ENCODE results near the gene FAM120A. TPM values are rescaled to one million over a fixed set of nuclear protein-coding genes. Genes with fewer than 3 reads are reported as not detected.

The FAM120A gene
- total and polyA plus RNA-seq, 9 donors, result 37.9 to 130 (median 78.9) TPM

DNA sequence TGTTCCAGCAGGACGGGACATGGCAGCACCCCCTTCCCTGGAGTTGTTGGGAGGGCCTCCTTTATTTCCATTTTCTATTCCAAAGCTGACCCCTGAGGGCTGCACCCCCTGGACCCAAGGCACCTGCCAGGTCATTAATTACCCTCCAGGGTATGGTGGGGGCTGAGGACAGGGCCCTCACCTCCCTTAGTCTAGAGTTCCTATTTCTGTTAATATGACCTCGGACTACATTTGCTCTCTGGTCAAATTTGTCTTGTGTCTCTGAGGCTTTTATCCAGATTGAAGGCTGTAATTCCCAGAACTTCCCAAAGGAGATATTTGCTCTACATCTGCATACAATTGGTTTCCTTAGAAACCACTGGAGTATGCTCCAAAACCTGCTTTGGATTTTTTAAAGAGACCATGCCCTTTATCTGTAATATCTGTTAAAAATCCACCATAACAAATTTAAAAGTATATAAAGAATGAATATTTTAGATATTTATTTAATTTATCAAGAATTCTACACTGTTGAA lies 141.7 kb downstream of the FAM120A start:
- intact Hi-C loops (cut with DNase I), result no loop called here
- H3K4me1 ChIP-seq (ENCODE audit: insufficient read depth), result peaks cover 7% of the 10 kb centered on the region
- DNase-seq, result no peak

GRCh38 chr9:93594041-93594756 lies 142.7 kb downstream of the FAM120A start:
- intact Hi-C loops (cut with DNase I), result no loop called here
- no peak for TF ChIP-seq EP300 (IDR thresholded peaks at IDR 0.05)
- TF ChIP-seq POLR2A (IDR thresholded peaks at IDR 0.05), result no peak
- TF ChIP-seq, protein P1, sequence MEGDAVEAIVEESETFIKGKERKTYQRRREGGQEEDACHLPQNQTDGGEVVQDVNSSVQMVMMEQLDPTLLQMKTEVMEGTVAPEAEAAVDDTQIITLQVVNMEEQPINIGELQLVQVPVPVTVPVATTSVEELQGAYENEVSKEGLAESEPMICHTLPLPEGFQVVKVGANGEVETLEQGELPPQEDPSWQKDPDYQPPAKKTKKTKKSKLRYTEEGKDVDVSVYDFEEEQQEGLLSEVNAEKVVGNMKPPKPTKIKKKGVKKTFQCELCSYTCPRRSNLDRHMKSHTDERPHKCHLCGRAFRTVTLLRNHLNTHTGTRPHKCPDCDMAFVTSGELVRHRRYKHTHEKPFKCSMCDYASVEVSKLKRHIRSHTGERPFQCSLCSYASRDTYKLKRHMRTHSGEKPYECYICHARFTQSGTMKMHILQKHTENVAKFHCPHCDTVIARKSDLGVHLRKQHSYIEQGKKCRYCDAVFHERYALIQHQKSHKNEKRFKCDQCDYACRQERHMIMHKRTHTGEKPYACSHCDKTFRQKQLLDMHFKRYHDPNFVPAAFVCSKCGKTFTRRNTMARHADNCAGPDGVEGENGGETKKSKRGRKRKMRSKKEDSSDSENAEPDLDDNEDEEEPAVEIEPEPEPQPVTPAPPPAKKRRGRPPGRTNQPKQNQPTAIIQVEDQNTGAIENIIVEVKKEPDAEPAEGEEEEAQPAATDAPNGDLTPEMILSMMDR (IDR thresholded peaks at IDR 0.05), result no peak
- Histone ChIP-seq H3K4me3 (no peak overlapping the region), H3K9me3 (no peaks in the 10 kb centered on the region), H3K27me3 (no peaks in the 10 kb centered on the region), H3K27ac (no peak overlapping the region), H3K4me1 (ENCODE audit: insufficient read depth) (peaks cover 3% of the 10 kb centered on the region), H3K36me3 (no peaks in the 10 kb centered on the region)
- DNase-seq, result peak in 1 of 5 donors; percentile 15
- WGBS, 3 donors, result 66 to 77% (median 71%) methylated on average over 9 of the region's 9 CpGs

More for the DNA sequence above, 141.7 kb downstream of the FAM120A start:
- 79 to 92% (median 89%) methylated on average over 2 of the region's 2 CpGs for WGBS, 3 donors
- Histone ChIP-seq H3K36me3 (no peaks in the 10 kb centered on the region), H3K9me3 (no peaks in the 10 kb centered on the region), H3K27ac (no peak overlapping the region), H3K27me3 (no peaks in the 10 kb centered on the region), H3K4me3 (no peak overlapping the region)
- TF ChIP-seq, protein P1 (IDR thresholded peaks at IDR 0.05), result no peak
- no peak for TF ChIP-seq POLR2A (IDR thresholded peaks at IDR 0.05)
- TF ChIP-seq EP300 (IDR thresholded peaks at IDR 0.05), result no peak

GRCh38 chr9:93595461-93595860 lies 144.0 kb downstream of the FAM120A start:
- peaks cover 3% of the 10 kb centered on the region for H3K4me1 ChIP-seq (ENCODE audit: insufficient read depth)
- TF ChIP-seq POLR2A (IDR thresholded peaks at IDR 0.05), result no peak
- no peaks in the 10 kb centered on the region for H3K9me3 ChIP-seq
- no peak for DNase-seq
- no peak overlapping the region for H3K4me3 ChIP-seq
- 87 to 95% (median 92%) methylated on average over 5 of the region's 5 CpGs for WGBS, 3 donors
- H3K27me3 ChIP-seq, result no peaks in the 10 kb centered on the region
- no peaks in the 10 kb centered on the region for H3K36me3 ChIP-seq
- intact Hi-C loops (cut with DNase I), result no loop called here
- no peak overlapping the region for H3K27ac ChIP-seq

DNA sequence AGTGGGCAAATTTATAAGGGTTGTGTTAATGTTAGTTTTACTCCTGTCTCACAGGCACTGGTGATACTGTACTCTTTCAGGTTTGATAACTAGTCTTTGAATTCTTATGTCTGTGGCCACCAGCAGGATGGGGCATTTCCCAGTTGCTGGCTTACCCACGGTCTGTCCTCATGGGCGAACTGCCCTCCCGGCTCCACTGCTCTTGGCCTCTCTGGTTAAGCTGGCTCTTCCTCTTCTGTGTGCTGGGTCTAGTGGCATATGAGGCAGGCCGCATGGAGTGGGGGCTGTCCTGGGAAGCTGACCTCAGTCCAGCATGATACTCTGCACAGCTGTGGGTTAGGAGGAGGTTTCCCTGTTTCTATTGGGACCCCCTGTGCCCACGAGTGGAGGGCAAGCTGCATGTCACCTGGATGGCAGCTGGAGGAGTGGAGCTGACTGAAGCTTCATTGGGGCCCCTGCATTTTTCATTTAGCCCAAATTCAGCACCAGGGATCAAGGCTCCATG lies 144.4 kb downstream of the FAM120A start:
- Histone ChIP-seq H3K27ac (no peak overlapping the region), H3K27me3 (no peaks in the 10 kb centered on the region), H3K4me3 (no peak overlapping the region), H3K9me3 (no peaks in the 10 kb centered on the region), H3K4me1 (ENCODE audit: insufficient read depth) (peaks cover 3% of the 10 kb centered on the region), H3K36me3 (no peaks in the 10 kb centered on the region)
- TF ChIP-seq POLR2A (IDR thresholded peaks at IDR 0.05) (no peak), EP300 (IDR thresholded peaks at IDR 0.05) (no peak)
- intact Hi-C loops (cut with DNase I), result no loop called here
- WGBS, 3 donors, result 63 to 80% (median 73%) methylated on average over 5 of the region's 5 CpGs
- peak in 1 of 5 donors; percentile 9 for DNase-seq

DNA sequence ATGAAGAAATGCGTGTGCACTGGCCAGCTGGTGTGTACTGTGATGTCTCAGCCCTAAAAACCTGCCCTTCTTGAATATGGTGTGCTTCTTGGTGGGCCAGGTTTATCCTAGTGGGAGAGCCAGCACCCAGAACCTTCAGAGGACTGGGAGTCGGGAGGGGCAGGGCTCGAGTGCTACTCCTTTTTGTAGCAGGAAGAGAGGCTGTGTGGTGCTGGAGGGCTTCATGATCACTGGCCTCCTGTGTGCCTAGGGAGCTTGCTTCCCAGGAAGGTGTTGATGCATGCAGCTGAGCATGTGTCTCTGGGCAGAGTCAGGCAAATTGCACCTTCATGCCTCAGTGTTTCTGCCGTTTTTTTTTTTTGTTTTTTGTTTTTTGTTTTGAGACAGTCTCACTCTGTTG lies 144.9 kb downstream of the FAM120A start:
- intact Hi-C loops (cut with DNase I), result no loop called here
- no peaks in the 10 kb centered on the region for H3K36me3 ChIP-seq
- H3K4me3 ChIP-seq, result no peak overlapping the region
- 65 to 69% (median 66%) methylated on average over 4 of the region's 4 CpGs for WGBS, 3 donors
- no peaks in the 10 kb centered on the region for H3K27me3 ChIP-seq
- H3K27ac ChIP-seq, result no peak overlapping the region
- TF ChIP-seq, protein P1 (IDR thresholded peaks at IDR 0.05), result no peak
- TF ChIP-seq POLR2A (IDR thresholded peaks at IDR 0.05) (no peak), EP300 (IDR thresholded peaks at IDR 0.05) (no peak)
- DNase-seq, result no peak
- H3K4me1 ChIP-seq (ENCODE audit: insufficient read depth), result peaks cover 3% of the 10 kb centered on the region
- H3K9me3 ChIP-seq, result no peaks in the 10 kb centered on the region
